ENCODE results near the gene SF3B1. TPM values are rescaled to one million over a fixed set of nuclear protein-coding genes. Genes with fewer than 3 reads are reported as not detected.
"Not testable (repeated sequence)": the region's sequence is repeated elsewhere in the genome, so short reads cannot be mapped to it uniquely, and the experiment has no call there.

SF3B1 gene
- total and polyA plus RNA-seq, 2 experiments from 2014 or later, result 196 to 216 TPM

DNA sequence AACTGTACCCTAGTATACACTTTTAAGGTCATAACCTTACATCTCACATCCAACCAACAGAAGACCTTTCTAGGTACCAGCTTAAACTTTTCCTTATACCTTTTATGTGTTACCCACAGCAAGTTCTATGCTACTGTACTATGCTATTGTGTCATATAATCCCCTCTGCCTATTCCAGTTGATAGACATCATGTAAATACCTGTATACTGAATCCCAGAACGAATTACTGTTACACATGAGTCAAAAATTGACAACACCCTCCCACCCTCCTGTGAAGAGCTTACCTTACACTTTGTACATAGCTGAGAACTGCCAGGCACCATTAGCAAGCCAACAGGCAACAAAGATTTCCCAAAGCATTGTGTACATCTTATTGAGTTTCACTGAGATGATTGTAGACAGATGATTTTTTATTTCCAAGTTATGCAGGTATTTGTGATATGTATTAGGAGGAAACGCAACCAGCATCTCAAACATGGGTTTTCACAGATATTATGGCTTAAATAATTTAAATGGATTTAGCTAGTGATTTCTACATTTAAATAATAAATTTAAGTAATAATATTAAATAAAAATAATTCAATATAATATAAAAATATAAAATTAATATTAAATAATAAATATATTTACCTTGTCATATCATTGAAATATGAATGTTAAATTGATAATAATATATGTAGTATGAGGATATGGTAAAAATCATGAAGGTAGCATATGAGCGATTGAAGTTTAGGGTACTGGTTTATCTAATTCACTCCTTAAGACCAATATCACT is 81.2 kb downstream of the SF3B1 start:
- WGBS, 2 experiments (ENCODE audit: low coverage in 1 of 2, low lambda C conversion rate in 2 of 2, missing lambda C conversion rate in 2 of 2), result 65 to 67% methylated on average over 3 of the region's 3 CpGs
- in situ Hi-C loops (cut with MboI), result no loop called here
- Histone ChIP-seq H3K36me3 (ENCODE audit: low read depth) (no peaks in the 10 kb centered on the region), H2AFZ (no peak overlapping the region), H3K27ac (no peak overlapping the region), H3K4me2 (ENCODE audit: unreplicated experiment) (no peak overlapping the region), H3K9ac (no peak overlapping the region), H3K4me3 (no peak overlapping the region), H3K9me2 (ENCODE audit: insufficient read depth) (no peaks in the 10 kb centered on the region), H4K20me1 (ENCODE audit: insufficient read depth) (no peaks in the 10 kb centered on the region), H3K79me2 (ENCODE audit: insufficient read depth) (no peaks in the 10 kb centered on the region), H3K4me1 (ENCODE audit: insufficient read depth) (no peaks in the 10 kb centered on the region; the same call in 1 of the 2 replicates), H3K9me3 (ENCODE audit: low read depth) (no peaks in the 10 kb centered on the region), H3F3A (ENCODE audit: insufficient read depth) (0 out of 2 replicates have a peak, but pooled peaks cover 2% of the 10 kb centered on the region), H3K27me3 (replicated peaks; ENCODE audit: insufficient read depth) (peaks cover 7% of the 10 kb centered on the region)
- DNase-seq, result no peak
- TF ChIP-seq EZH2phosphoT487 (IDR thresholded peaks at IDR 0.05; ENCODE audit: insufficient read depth, low read depth) (no peak), EZH2 (IDR thresholded peaks at IDR 0.05; ENCODE audit: insufficient read depth, poor library complexity, severe bottlenecking) (no peak)

DNA sequence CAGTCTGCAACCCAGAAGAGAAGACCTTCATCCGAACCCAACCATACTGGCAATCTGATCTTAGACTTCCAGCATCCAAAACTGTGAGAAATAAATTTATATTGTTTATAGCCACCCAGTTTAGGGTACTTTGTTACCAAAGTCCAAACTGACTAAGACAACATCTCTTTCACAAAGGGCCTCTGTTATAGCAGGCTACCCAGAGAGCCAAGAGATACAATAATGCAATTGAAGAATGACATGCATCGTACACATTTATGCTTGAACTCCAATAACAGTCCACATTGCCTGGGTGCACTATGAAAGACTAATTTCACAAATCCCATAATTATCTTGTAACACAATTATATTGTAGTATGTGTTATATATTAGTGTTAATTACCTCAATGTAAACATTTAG is 85.1 kb downstream of the SF3B1 start:
- H3K27ac ChIP-seq, result no peak overlapping the region
- H3K9me3 ChIP-seq (ENCODE audit: low read depth), result no peaks in the 10 kb centered on the region
- no peaks in the 10 kb centered on the region for H3F3A ChIP-seq (ENCODE audit: insufficient read depth)
- in situ Hi-C loops (cut with MboI), result no loop called here
- no peak overlapping the region for H3K4me3 ChIP-seq
- no peaks in the 10 kb centered on the region for H4K20me1 ChIP-seq (ENCODE audit: insufficient read depth)
- H3K79me2 ChIP-seq (ENCODE audit: insufficient read depth), result no peaks in the 10 kb centered on the region
- no peak overlapping the region for H3K9ac ChIP-seq
- TF ChIP-seq EZH2 (IDR thresholded peaks at IDR 0.05; ENCODE audit: insufficient read depth, poor library complexity, severe bottlenecking), result no peak
- TF ChIP-seq EZH2phosphoT487 (IDR thresholded peaks at IDR 0.05; ENCODE audit: insufficient read depth, low read depth), result no peak
- no peak for DNase-seq
- no peaks in the 10 kb centered on the region for H3K4me1 ChIP-seq (ENCODE audit: insufficient read depth)
- WGBS, 2 experiments (ENCODE audit: low coverage in 1 of 2, low lambda C conversion rate in 2 of 2, missing lambda C conversion rate in 2 of 2), result 87 to 90% methylated on average over 2 of the region's 2 CpGs
- H2AFZ ChIP-seq, result no peak overlapping the region
- H3K9me2 ChIP-seq (ENCODE audit: insufficient read depth), result no peaks in the 10 kb centered on the region
- no peaks in the 10 kb centered on the region for H3K27me3 ChIP-seq (replicated peaks; ENCODE audit: insufficient read depth)
- H3K36me3 ChIP-seq (ENCODE audit: low read depth), result no peaks in the 10 kb centered on the region
- H3K4me2 ChIP-seq (ENCODE audit: unreplicated experiment), result no peak overlapping the region

DNA sequence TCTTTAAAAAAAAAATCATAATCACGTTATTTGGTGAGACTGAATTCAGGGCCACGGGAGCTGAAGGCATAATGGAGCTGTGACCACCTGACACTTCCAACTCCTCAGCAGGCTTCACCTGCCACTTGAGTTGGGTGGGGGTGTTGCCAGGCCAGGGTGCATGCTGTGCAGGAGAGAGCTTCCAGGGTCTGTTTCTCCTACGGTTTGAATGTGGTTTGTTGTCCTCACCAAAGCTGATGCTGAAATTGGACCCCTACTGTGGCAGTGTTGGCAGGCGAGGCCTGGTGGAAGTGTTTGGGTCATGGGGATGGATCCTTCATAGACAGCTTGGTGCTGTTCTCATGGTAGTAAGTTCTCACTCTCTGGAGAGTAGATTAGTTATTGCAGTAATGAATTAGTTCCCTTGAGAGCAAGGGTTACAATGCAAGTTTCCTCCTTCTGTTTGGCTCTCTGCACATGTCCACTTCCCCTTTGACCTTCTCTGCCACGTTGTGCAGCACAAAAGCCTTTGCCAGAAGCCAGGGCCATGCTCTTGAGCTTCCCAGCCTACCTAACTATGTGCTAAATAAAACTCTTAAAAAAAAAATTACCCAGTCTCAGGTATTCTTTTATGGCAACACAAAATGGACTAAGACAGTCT is 86.0 kb downstream of the SF3B1 start:
- H3K9me3 ChIP-seq (ENCODE audit: low read depth), result no peaks in the 10 kb centered on the region
- no peaks in the 10 kb centered on the region for H3F3A ChIP-seq (ENCODE audit: insufficient read depth)
- H3K27me3 ChIP-seq (replicated peaks; ENCODE audit: insufficient read depth), result no peaks in the 10 kb centered on the region
- no peak for DNase-seq
- no peak overlapping the region for H3K4me2 ChIP-seq (ENCODE audit: unreplicated experiment)
- no peaks in the 10 kb centered on the region for H3K36me3 ChIP-seq (ENCODE audit: low read depth)
- no peak for TF ChIP-seq EZH2phosphoT487 (IDR thresholded peaks at IDR 0.05; ENCODE audit: insufficient read depth, low read depth)
- no peak for TF ChIP-seq EZH2 (IDR thresholded peaks at IDR 0.05; ENCODE audit: insufficient read depth, poor library complexity, severe bottlenecking)
- H3K9me2 ChIP-seq (ENCODE audit: insufficient read depth), result no peaks in the 10 kb centered on the region
- in situ Hi-C loops (cut with MboI), result no loop called here
- H3K4me1 ChIP-seq (ENCODE audit: insufficient read depth), result no peaks in the 10 kb centered on the region
- H3K79me2 ChIP-seq (ENCODE audit: insufficient read depth), result no peaks in the 10 kb centered on the region
- H4K20me1 ChIP-seq (ENCODE audit: insufficient read depth), result no peaks in the 10 kb centered on the region
- no peak overlapping the region for H2AFZ ChIP-seq
- H3K4me3 ChIP-seq, result no peak overlapping the region
- WGBS, 2 experiments (ENCODE audit: low coverage in 1 of 2, low lambda C conversion rate in 2 of 2, missing lambda C conversion rate in 2 of 2), result 40 to 44% methylated on average over 5 of the region's 5 CpGs
- no peak overlapping the region for H3K27ac ChIP-seq
- H3K9ac ChIP-seq, result no peak overlapping the region

DNA sequence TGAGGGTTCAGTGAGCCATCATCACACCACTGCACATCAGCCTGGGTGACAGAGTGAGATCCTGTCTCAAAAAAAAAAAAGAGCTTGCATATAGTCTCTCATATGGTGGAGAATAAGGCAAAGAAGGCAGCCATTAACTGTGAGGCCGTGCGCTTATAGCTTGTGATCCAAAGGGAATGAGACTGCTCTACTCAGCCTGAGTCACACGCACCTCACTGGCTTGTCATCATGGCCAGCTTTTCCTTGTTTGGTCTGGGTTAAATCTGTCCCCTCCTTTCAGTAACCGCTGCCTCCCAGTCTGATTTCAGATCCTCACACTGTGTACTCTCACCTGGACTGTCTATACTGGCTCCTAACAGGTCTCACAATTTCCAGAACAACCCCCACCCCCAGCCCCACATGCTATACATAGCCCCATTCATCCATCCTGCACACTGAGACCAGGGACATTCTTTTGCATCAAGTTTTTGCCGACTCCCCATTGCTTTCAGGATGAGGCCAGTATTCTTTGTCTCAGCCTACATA is 88.9 kb downstream of the SF3B1 start:
- no peaks in the 10 kb centered on the region for H4K20me1 ChIP-seq (ENCODE audit: insufficient read depth)
- no peaks in the 10 kb centered on the region for H3K4me1 ChIP-seq (ENCODE audit: insufficient read depth)
- H3K79me2 ChIP-seq (ENCODE audit: insufficient read depth), result no peaks in the 10 kb centered on the region
- in situ Hi-C loops (cut with MboI), result no loop called here
- 91 to 95% methylated on average over 5 of the region's 5 CpGs for WGBS, 2 experiments (ENCODE audit: low coverage in 1 of 2, low lambda C conversion rate in 2 of 2, missing lambda C conversion rate in 2 of 2)
- H3K4me3 ChIP-seq, result no peak overlapping the region
- no peaks in the 10 kb centered on the region for H3K36me3 ChIP-seq (ENCODE audit: low read depth)
- no peaks in the 10 kb centered on the region for H3K9me2 ChIP-seq (ENCODE audit: insufficient read depth)
- H3K9ac ChIP-seq, result no peak overlapping the region
- no peaks in the 10 kb centered on the region for H3F3A ChIP-seq (ENCODE audit: insufficient read depth)
- H3K27ac ChIP-seq, result no peak overlapping the region
- no peak overlapping the region for H2AFZ ChIP-seq
- TF ChIP-seq EZH2 (IDR thresholded peaks at IDR 0.05; ENCODE audit: insufficient read depth, poor library complexity, severe bottlenecking), result no peak
- no peak for TF ChIP-seq EZH2phosphoT487 (IDR thresholded peaks at IDR 0.05; ENCODE audit: insufficient read depth, low read depth)
- no peak overlapping the region for H3K4me2 ChIP-seq (ENCODE audit: unreplicated experiment)
- no peaks in the 10 kb centered on the region for H3K9me3 ChIP-seq (ENCODE audit: low read depth)
- H3K27me3 ChIP-seq (replicated peaks; ENCODE audit: insufficient read depth), result no peaks in the 10 kb centered on the region
- peak; percentile 16 for DNase-seq

DNA sequence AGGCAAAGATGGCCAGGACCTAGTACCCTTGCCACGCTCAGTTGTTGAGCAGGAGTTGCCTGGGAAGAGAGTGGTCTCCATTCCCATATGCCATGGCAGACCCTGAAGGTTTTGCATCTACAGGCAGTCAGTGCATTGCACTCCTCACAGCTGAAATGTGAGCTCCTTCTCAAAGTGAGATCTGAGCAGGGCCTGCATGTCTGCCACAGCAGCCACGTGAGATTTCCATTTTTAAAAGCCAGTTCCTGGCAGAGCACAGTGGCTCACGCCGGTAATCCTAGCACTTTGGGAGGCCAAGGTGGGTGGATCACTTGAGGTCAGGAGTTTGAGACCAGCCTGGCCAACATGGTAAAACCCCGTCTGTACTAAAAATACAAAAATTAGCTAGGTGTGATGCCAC is 90.9 kb downstream of the SF3B1 start:
- H3K4me2 ChIP-seq (ENCODE audit: unreplicated experiment); in situ Hi-C loops (cut with MboI); H3K27me3 ChIP-seq (replicated peaks; ENCODE audit: insufficient read depth); H3K9me2 ChIP-seq (ENCODE audit: insufficient read depth); DNase-seq; H3K79me2 ChIP-seq (ENCODE audit: insufficient read depth); H3K9ac ChIP-seq; H3K27ac ChIP-seq; H3K9me3 ChIP-seq (ENCODE audit: low read depth); H3K4me1 ChIP-seq (ENCODE audit: insufficient read depth); H3K4me3 ChIP-seq; H3F3A ChIP-seq (ENCODE audit: insufficient read depth); H2AFZ ChIP-seq; H3K36me3 ChIP-seq (ENCODE audit: low read depth); H4K20me1 ChIP-seq (ENCODE audit: insufficient read depth): not testable (repeated sequence)
- 80 to 81% methylated on average over 5 of the region's 5 CpGs for WGBS, 2 experiments (ENCODE audit: low coverage in 1 of 2, low lambda C conversion rate in 2 of 2, missing lambda C conversion rate in 2 of 2)
